Muscle layer of duodenum (tissue), 2 donors: Measurements from ENCODE around the gene LEPR.

Experiments used
- H3K27ac ChIP-seq: one replicate; pipeline ENCODE4 v1.7.0; 2013; ENCODE audit warnings: mild to moderate bottlenecking, low read length
- H3K27me3 ChIP-seq: one replicate; pipeline ENCODE4 v1.7.0; 2013; ENCODE audit warnings: low read depth, mild to moderate bottlenecking, control low read depth, low read length
- H3K36me3 ChIP-seq, 2 donors: one replicate each; pipeline ENCODE4 v1.7.0; 2013; ENCODE audit warnings: low read length in 2 of 2, control low read depth in 1 of 2, mild to moderate bottlenecking in 1 of 2; ENCODE audit not compliant: insufficient read depth in 2 of 2, control insufficient read depth in 1 of 2
- H3K4me1 ChIP-seq, 2 donors: one replicate each; pipeline ENCODE4 v1.7.0; 2013; ENCODE audit warnings: low read length in 2 of 2, mild to moderate bottlenecking in 2 of 2, control low read depth in 1 of 2, moderate library complexity in 1 of 2; ENCODE audit not compliant: insufficient read depth in 2 of 2, control insufficient read depth in 1 of 2
- H3K4me3 ChIP-seq, 2 donors: one replicate each; pipeline ENCODE4 v1.7.0; 2013; ENCODE audit warnings: low read length in 2 of 2, low read depth in 1 of 2, mild to moderate bottlenecking in 1 of 2
- H3K9me3 ChIP-seq, 2 donors: one replicate each; pipeline ENCODE4 v1.7.0; 2013; ENCODE audit warnings: low read length in 2 of 2, control low read depth in 1 of 2, mild to moderate bottlenecking in 1 of 2; ENCODE audit not compliant: control insufficient read depth in 1 of 2
- donor health status: healthy.

The LEPR gene

DNA sequence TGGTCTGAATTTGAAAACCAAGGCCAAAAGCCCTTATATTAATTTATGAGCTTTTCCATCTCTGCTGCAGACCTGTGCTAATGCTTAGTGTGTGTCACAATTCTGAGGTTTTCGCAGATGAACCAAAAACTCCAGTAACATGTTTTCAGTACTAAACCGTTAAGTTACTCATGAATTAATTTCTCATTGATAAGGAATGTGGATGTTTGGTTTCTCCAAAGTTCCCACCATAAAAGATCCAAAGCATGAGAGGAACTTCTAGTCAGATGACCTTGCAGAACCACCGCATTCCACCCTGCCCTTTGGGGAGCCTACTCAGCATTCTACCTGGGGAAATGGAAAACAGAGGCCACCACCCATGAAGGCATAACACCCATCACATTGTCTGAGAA lies 7.5 kb upstream of the LEPR start:
- Histone ChIP-seq H3K27ac (no peak overlapping the region), H3K4me3 (no peak overlapping the region), H3K9me3 (no peaks in the 10 kb centered on the region), H3K4me1 (no peaks in the 10 kb centered on the region), H3K27me3 (no peaks in the 10 kb centered on the region), H3K36me3 (no peaks in the 10 kb centered on the region)

- Histone ChIP-seq H3K36me3 (no peaks in the 10 kb centered on the region), H3K27ac (no peak overlapping the region), H3K9me3 (no peaks in the 10 kb centered on the region), H3K4me1 (no peaks in the 10 kb centered on the region), H3K4me3 (no peak overlapping the region), H3K27me3 (no peaks in the 10 kb centered on the region)
Observed at GRCh38 chr1:65414538-65414937, 5.9 kb upstream of the LEPR start.

DNA sequence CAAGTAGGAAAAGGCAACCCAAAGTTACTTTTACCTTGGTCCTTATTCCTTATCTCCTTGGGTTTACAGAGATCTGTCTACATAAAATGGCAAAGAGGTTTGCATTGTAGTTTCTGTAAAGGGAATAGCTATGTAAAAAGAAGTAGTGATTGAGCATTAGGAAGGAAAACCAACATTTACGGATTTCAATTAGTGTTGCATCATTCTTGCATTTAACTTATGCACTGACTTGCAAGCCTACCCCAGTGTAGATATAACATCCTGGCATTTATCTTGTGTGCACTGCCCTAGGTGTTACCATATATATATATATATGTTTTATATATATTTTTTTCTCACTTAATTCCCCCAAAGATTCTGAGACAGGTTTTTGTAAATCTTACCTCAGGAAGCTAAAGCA lies 3.7 kb upstream of the LEPR start:
- Histone ChIP-seq H3K4me1 (no peaks in the 10 kb centered on the region), H3K27ac (no peak overlapping the region), H3K9me3 (no peaks in the 10 kb centered on the region), H3K36me3 (peaks cover 0 to 6% of the 10 kb centered on the region in 2 donors), H3K27me3 (no peaks in the 10 kb centered on the region), H3K4me3 (no peak overlapping the region)

GRCh38 chr1:65417729-65418128 lies 2.7 kb upstream of the LEPR start:
- Histone ChIP-seq H3K4me1 (peaks cover 0 to 9% of the 10 kb centered on the region in 2 donors), H3K4me3 (no peak overlapping the region), H3K27me3 (no peaks in the 10 kb centered on the region), H3K36me3 (peaks cover 0 to 6% of the 10 kb centered on the region in 2 donors), H3K9me3 (no peaks in the 10 kb centered on the region), H3K27ac (no peak overlapping the region)

DNA sequence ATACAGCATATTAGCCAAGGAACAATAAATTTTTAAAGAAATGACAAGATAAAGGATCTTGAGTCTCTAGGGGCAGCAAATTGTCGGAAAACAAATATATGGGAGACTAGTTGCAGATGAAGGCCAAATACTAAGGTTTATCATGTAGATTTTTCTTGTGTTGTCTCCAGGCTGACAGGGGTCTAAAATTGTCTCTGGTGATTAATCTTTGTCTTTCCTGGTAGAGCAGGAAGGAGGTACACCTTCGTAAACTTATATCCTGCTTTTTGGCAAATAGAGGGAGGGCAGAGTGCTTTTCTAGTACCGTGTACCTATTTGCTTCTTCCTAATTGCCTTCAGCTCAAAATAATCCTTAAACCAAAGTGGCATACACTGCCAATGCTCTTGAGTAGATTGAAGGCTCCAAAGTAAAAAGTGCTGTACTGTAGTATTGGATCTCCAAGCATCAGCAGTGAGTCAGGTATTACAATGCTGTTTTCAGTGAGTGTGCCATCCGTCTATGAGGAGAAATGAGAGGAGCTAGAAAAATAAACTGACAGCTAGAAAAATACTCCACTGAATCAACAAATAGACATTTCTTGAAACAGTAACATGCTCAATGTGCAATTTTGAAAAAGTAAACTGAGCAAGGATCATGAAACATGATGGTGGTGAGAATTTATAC lies 1.8 kb upstream of the LEPR start:
- Histone ChIP-seq H3K4me1 (peaks cover 0 to 13% of the 10 kb centered on the region in 2 donors), H3K27ac (no peak overlapping the region), H3K9me3 (no peaks in the 10 kb centered on the region), H3K4me3 (no peak overlapping the region), H3K27me3 (no peaks in the 10 kb centered on the region), H3K36me3 (peaks cover 0 to 6% of the 10 kb centered on the region in 2 donors)

GRCh38 chr1:65419681-65420589 lies 533 bp upstream of the LEPR start:
- H3K4me1 ChIP-seq: peaks cover 0 to 13% of the 10 kb centered on the region in 2 donors
- peaks cover 0 to 6% of the 10 kb centered on the region in 2 donors for H3K36me3 ChIP-seq
- H3K9me3 ChIP-seq: no peaks in the 10 kb centered on the region
- peak overlapping the region; percentile 77 to 82 for H3K4me3 ChIP-seq
- no peaks in the 10 kb centered on the region for H3K27me3 ChIP-seq
- H3K27ac ChIP-seq: peak overlapping the region; percentile 67

DNA sequence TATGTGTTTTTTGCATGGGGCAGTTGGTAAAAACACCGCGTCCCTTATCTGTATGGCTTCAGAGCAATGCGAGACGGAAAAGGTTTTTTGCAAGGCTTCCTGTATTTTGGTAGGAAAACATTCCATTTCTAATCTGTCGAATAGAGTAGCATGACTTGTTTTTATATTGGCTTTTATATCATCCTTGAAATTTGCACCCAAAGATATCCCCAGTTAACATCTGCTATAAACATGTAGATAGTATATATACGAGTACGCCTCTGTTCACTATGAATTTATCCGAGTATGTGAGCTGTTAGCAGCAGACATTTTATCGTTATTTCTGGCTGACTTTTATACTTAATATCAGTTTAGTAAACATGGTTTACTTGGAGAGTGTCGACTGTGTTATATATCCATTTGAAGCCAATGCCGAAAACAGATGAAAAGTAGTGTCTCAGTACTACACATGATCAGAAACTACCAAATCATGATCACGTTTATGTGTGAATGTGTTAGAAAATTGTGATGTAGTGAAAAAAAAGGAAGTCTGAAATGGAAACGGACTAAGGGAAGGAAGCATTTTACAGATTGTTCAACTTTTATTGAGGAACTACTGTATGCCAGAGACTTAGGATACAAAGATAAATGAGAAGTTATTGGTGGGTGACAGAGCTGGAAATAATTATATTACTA lies 1.0 kb downstream of the LEPR start:
- Histone ChIP-seq H3K4me3 (peak overlapping the region; percentile 82 to 88), H3K27me3 (no peaks in the 10 kb centered on the region), H3K9me3 (no peaks in the 10 kb centered on the region), H3K27ac (peak overlapping the region; percentile 95), H3K4me1 (peaks cover 0 to 13% of the 10 kb centered on the region in 2 donors), H3K36me3 (peaks cover 14 to 21% of the 10 kb centered on the region in 2 donors)

- H3K36me3 ChIP-seq: peaks cover 19 to 21% of the 10 kb centered on the region in 2 donors
- H3K9me3 ChIP-seq: no peaks in the 10 kb centered on the region
- H3K4me1 ChIP-seq: peaks cover 0 to 13% of the 10 kb centered on the region in 2 donors
- peak overlapping the region; percentile 82 to 88 for H3K4me3 ChIP-seq
- no peaks in the 10 kb centered on the region for H3K27me3 ChIP-seq
- peak overlapping the region; percentile 95 for H3K27ac ChIP-seq
Observed at GRCh38 chr1:65422241-65423203, 2.1 kb downstream of the LEPR start.

DNA sequence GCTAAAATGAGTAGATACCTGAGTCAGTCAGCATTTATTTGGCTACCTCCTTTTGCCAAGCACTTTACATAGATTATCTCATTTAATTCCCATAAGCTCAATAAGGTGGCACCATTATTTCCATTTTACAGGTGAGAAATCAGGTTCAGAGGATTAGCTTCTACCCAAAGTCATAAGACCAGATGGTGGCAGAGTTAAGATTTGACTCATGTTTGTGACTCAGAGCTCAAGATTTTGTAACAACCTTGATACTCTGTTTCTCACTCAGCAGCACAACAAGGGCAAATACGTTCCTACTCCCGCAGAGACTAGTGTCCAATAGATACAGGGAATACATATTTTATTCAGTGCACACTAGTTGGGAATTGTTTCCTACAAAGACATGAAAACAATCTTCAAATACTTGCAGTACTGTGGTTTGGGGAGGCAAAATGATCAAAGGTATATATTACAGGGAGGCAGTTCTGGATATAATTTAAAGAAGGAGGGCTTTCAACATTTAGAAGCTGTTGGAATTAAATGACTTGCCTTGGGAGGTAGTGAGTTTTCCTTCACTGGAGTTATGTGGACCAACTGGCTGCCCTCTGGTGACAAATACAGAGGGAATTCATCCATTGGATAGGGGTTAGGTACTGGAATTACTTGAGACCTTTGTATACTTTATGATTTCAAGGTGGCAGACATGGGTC lies 3.6 kb downstream of the LEPR start:
- no peaks in the 10 kb centered on the region for H3K9me3 ChIP-seq
- no peak overlapping the region for H3K4me3 ChIP-seq
- H3K27ac ChIP-seq: no peak overlapping the region
- peaks cover 0 to 13% of the 10 kb centered on the region in 2 donors for H3K4me1 ChIP-seq
- no peaks in the 10 kb centered on the region for H3K27me3 ChIP-seq
- peaks cover 19 to 24% of the 10 kb centered on the region in 2 donors for H3K36me3 ChIP-seq

- H3K27ac ChIP-seq: no peak overlapping the region
- no peaks in the 10 kb centered on the region for H3K27me3 ChIP-seq
- peaks cover 0 to 13% of the 10 kb centered on the region in 2 donors for H3K4me1 ChIP-seq
- peaks cover 19 to 24% of the 10 kb centered on the region in 2 donors for H3K36me3 ChIP-seq
- H3K9me3 ChIP-seq: no peaks in the 10 kb centered on the region
- no peak overlapping the region for H3K4me3 ChIP-seq
Observed at GRCh38 chr1:65424573-65424889, 4.1 kb downstream of the LEPR start.
